IMR-90 (cell line): ENCODE results near the gene DDX4. TPM values are rescaled to one million over a fixed set of nuclear protein-coding genes. Genes with fewer than 3 reads are reported as not detected.
A peak's percentile ranks its signal among the peaks of the same experiment; 100 is the strongest.

ENCODE experiments used
- ATAC-seq: fragments of 200-7000 bp; cut with Tn5 transposase; 2 replicates; pipeline ENCODE4 v1.9.1; 2020; ENCODE audit warnings: low read depth, mild to moderate bottlenecking, moderate library complexity
- Bru-seq: library from RNA; stranded (reverse); fragments of 400-500 nt; gene quantifications from one replicate; lab custom pipeline; 2021; lab: Mats Ljungman, UMichigan
- BruChase-seq, 2 experiments: library from RNA; stranded (reverse); fragments of 400-500 nt; gene quantifications; one replicate each; lab custom pipeline; 2021; lab: Mats Ljungman, UMichigan
- BruUV-seq: library from RNA; stranded (reverse); fragments of 400-500 nt; replicated peaks from 2 replicates; lab custom pipeline; 2021; lab: Mats Ljungman, UMichigan
- CTCF ChIA-PET: fragments of 300-600 bp; formaldehyde crosslinking; extraction: SDS; loops from one replicate; lab custom pipeline; 2021; ENCODE audit warnings: antibody characterized with exemption; lab: Yijun Ruan, JAX
- POLR2A ChIA-PET: fragments of 300-600 bp; sonication (Branson Sonifier 250); formaldehyde crosslinking; loops from one replicate; lab custom pipeline; 2022; ENCODE audit warnings: antibody characterized with exemption; ENCODE audit not compliant: unreplicated experiment; lab: Charles Lee
- DNase-seq: peaks from one replicate; pipeline ENCODE4 v3.0.0; 2013
- H2AFZ ChIP-seq: replicated peaks from 2 replicates; pipeline ENCODE3; 2013; ENCODE audit warnings: low read length, mild to moderate bottlenecking; ENCODE audit not compliant: poor library complexity
- H2AK5ac ChIP-seq: 2 replicates; pipeline ENCODE4 v1.6.1; 2013; ENCODE audit warnings: low read depth, low read length, inconsistent platforms
- H2AK9ac ChIP-seq: replicated peaks from 2 replicates; pipeline ENCODE3; 2013; ENCODE audit warnings: mild to moderate bottlenecking, low read depth, low read length, moderate library complexity; ENCODE audit not compliant: poor library complexity
- H2BK120ac ChIP-seq: 2 replicates; pipeline ENCODE4 v1.6.1; 2013; ENCODE audit warnings: low read depth, low read length, inconsistent platforms
- H2BK15ac ChIP-seq: 3 replicates; pipeline ENCODE4 v1.6.1; 2013; ENCODE audit warnings: low read depth, low read length, inconsistent platforms
- H2BK20ac ChIP-seq: 2 replicates; pipeline ENCODE4 v1.6.1; 2013; ENCODE audit warnings: low read depth, mild to moderate bottlenecking, inconsistent platforms, low read length, moderate library complexity
- H2BK5ac ChIP-seq: 2 replicates; pipeline ENCODE4 v1.6.1; 2013; ENCODE audit warnings: mild to moderate bottlenecking, low read depth, low read length, inconsistent platforms; ENCODE audit not compliant: poor library complexity, severe bottlenecking
- H3K14ac ChIP-seq: replicated peaks from 2 replicates; pipeline ENCODE4 v1.6.1; 2013; ENCODE audit warnings: low read depth, low read length, inconsistent platforms
- H3K18ac ChIP-seq: 2 replicates; pipeline ENCODE4 v1.6.1; 2013; ENCODE audit warnings: low read depth, low read length, control low read depth
- H3K23ac ChIP-seq: 2 replicates; pipeline ENCODE4 v1.6.1; 2013; ENCODE audit warnings: low read depth, low read length, inconsistent platforms
- H3K27ac ChIP-seq: 2 replicates; pipeline ENCODE4 v1.5.1; 2013; ENCODE audit warnings: mild to moderate bottlenecking, control low read depth, low read length; ENCODE audit not compliant: insufficient read depth
- H3K27me3 ChIP-seq: 2 replicates; pipeline ENCODE4 v1.6.1; 2013; ENCODE audit warnings: low read length; ENCODE audit not compliant: control insufficient read depth, insufficient read depth
- H3K36me3 ChIP-seq: 2 replicates; pipeline ENCODE4 v1.6.1; 2013; ENCODE audit warnings: low read length, mixed read lengths; ENCODE audit not compliant: control insufficient read depth, insufficient read depth
- H3K4ac ChIP-seq: 2 replicates; pipeline ENCODE4 v1.6.1; 2013; ENCODE audit warnings: low read depth, low read length, inconsistent platforms
- H3K4me1 ChIP-seq: 2 replicates; pipeline ENCODE4 v1.6.1; 2013; ENCODE audit warnings: low read length, mixed read lengths; ENCODE audit not compliant: control insufficient read depth, insufficient read depth
- H3K4me2 ChIP-seq: 2 replicates; pipeline ENCODE4 v1.6.1; 2013; ENCODE audit warnings: low read depth, mild to moderate bottlenecking, control low read depth, low read length, moderate library complexity
- H3K4me3 ChIP-seq: 2 replicates; pipeline ENCODE4 v1.5.1; 2013; ENCODE audit warnings: low read depth, mild to moderate bottlenecking, control low read depth, low read length, moderate library complexity; ENCODE audit not compliant: insufficient read depth
- H3K56ac ChIP-seq: 2 replicates; pipeline ENCODE4 v1.6.1; 2013; ENCODE audit warnings: low read length, inconsistent platforms; ENCODE audit not compliant: insufficient read depth; ENCODE audit errors: extremely low read depth
- H3K79me1 ChIP-seq, 2 experiments: 2 replicates each; pipeline ENCODE4 v1.6.1; 2013; ENCODE audit warnings: low read length in 2 of 2, inconsistent platforms in 1 of 2, low read depth in 1 of 2
- H3K9ac ChIP-seq: 2 replicates; pipeline ENCODE4 v1.6.1; 2013; ENCODE audit warnings: low read depth, low read length, control low read depth
- H3K9me1 ChIP-seq: 2 replicates; pipeline ENCODE4 v1.6.1; 2013; ENCODE audit warnings: low read length, inconsistent platforms; ENCODE audit not compliant: insufficient read depth
- H3K9me3 ChIP-seq: 2 replicates; pipeline ENCODE4 v1.6.1; 2013; ENCODE audit warnings: low read length; ENCODE audit not compliant: control insufficient read depth, insufficient read depth
- H4K20me1 ChIP-seq: 2 replicates; pipeline ENCODE4 v1.6.1; 2013; ENCODE audit warnings: low read length, inconsistent platforms; ENCODE audit not compliant: insufficient read depth
- H4K5ac ChIP-seq: 2 replicates; pipeline ENCODE4 v1.6.1; 2013; ENCODE audit warnings: mild to moderate bottlenecking, low read depth, low read length, control low read depth
- H4K8ac ChIP-seq, 2 experiments: 2 replicates each; pipeline ENCODE4 v1.6.1; 2013; ENCODE audit warnings: low read depth in 2 of 2, low read length in 2 of 2, control low read depth in 1 of 2, inconsistent platforms in 1 of 2
- H4K91ac ChIP-seq: 2 replicates; pipeline ENCODE4 v1.6.1; 2013; ENCODE audit warnings: low read depth, low read length, inconsistent platforms; ENCODE audit not compliant: insufficient read depth
- BHLHE40 ChIP-seq: fragments of 150-350 bp; IDR thresholded peaks from 2 replicates; pipeline ENCODE4 v1.6.1; 2016; ENCODE audit warnings: mild to moderate bottlenecking, low read depth, low read length
- CEBPB ChIP-seq: IDR thresholded peaks from 2 replicates; pipeline ENCODE4 v1.6.1; 2012; ENCODE audit warnings: low read depth, low read length, improper control_type of control experiment
- CHD1 ChIP-seq: IDR thresholded peaks from 2 replicates; pipeline ENCODE4 v1.6.1; 2012; ENCODE audit warnings: low read depth, low read length, improper control_type of control experiment
- FOS ChIP-seq: fragments of 150-350 bp; IDR thresholded peaks from 2 replicates; pipeline ENCODE4 v1.6.1; 2016; ENCODE audit warnings: low read depth, low read length
- MAFK ChIP-seq: IDR thresholded peaks from 2 replicates; pipeline ENCODE4 v1.6.1; 2012; ENCODE audit warnings: low read depth, low read length, improper control_type of control experiment
- MAZ ChIP-seq: IDR thresholded peaks from 2 replicates; pipeline ENCODE4 v1.6.1; 2012; ENCODE audit warnings: low read depth, mild to moderate bottlenecking, low read length, improper control_type of control experiment, moderate library complexity, borderline replicate concordance
- MXI1 ChIP-seq: IDR thresholded peaks from 2 replicates; pipeline ENCODE4 v1.6.1; 2012; ENCODE audit warnings: low read depth, mild to moderate bottlenecking, low read length, moderate library complexity, borderline replicate concordance
- NFE2L2 ChIP-seq: fragments of 150-350 bp; IDR thresholded peaks from 2 replicates; pipeline ENCODE4 v1.6.1; 2016; ENCODE audit warnings: low read depth, mild to moderate bottlenecking, low read length
- RAD21 ChIP-seq: IDR thresholded peaks from 2 replicates; pipeline ENCODE4 v1.6.1; 2012; ENCODE audit warnings: low read length, improper control_type of control experiment
- RCOR1 ChIP-seq: IDR thresholded peaks from 2 replicates; pipeline ENCODE4 v1.6.1; 2012; ENCODE audit warnings: mild to moderate bottlenecking, low read length, improper control_type of control experiment; ENCODE audit not compliant: insufficient replicate concordance
- RFX5 ChIP-seq: IDR thresholded peaks from 2 replicates; pipeline ENCODE4 v1.8.0; 2012; ENCODE audit warnings: low read depth, mild to moderate bottlenecking, low read length, moderate library complexity
- SMC3 ChIP-seq: fragments of 150-350 bp; IDR thresholded peaks from 2 replicates; pipeline ENCODE4 v1.6.1; 2016; ENCODE audit warnings: low read depth, mild to moderate bottlenecking, antibody characterized with exemption, low read length, moderate library complexity
- WGBS, 2 experiments: methylation state at CpG; one replicate each; pipeline versions ENCODE4 v1.1.5 to v1.1.7; 2013; ENCODE audit warnings: missing lambda C conversion rate in 2 of 2; ENCODE audit not compliant: insufficient read length in 1 of 2; ENCODE audit errors: extremely low coverage in 2 of 2; 5-methylcytosine and 5-hydroxymethylcytosine counted together
- dilution Hi-C: fragments of 300-500 bp; cut with HindIII; formaldehyde crosslinking; loops from one replicate; pipeline ENCODE4 v1.14.3; 2018; ENCODE audit warnings: low sequenced_read_pairs; ENCODE audit not compliant: unreplicated experiment
- in situ Hi-C: fragments of 300-500 bp; cut with MboI; formaldehyde crosslinking; loops from 3 replicates; pipeline ENCODE4 v1.14.3; 2019; ENCODE audit warnings: low sequenced_read_pairs, inconsistent platforms, mixed read lengths
- intact Hi-C: fragments of 100-400 bp; cut with micrococcal nuclease; formaldehyde crosslinking; loops from 2 replicates; pipeline ENCODE4 v1.10.0; 2022
- long read RNA-seq: library from polyadenylated mRNA; unstranded; transcript quantifications from one replicate; pipeline ENCODE4 v2.0.0, GENCODE V29; 2021; ENCODE audit not compliant: unreplicated experiment
- polyA plus RNA-seq, 3 experiments: library from polyadenylated mRNA; depleted of rRNA; stranded (reverse); fragments of >200 nt; gene quantifications; 2 replicates each; pipeline ENCODE4 v1.2.3, GENCODE V29; 2012; ENCODE audit warnings: low replicate concordance in 1 of 3
- total RNA-seq: library from RNA; depleted of rRNA; stranded (reverse); fragments of >200 nt; gene quantifications from 2 replicates; pipeline ENCODE4 v1.2.3, GENCODE V29; 2012; rRNA removed
- TF ChIP-seq, protein P1 (sequence below): fragments of 150-350 bp; IDR thresholded peaks from 2 replicates; pipeline ENCODE4 v1.6.1; 2017; ENCODE audit warnings: mild to moderate bottlenecking, antibody characterized with exemption, low read length, low read depth
- TF ChIP-seq, protein P2 (sequence below): fragments of 150-350 bp; IDR thresholded peaks from 2 replicates; pipeline ENCODE4 v1.6.1; 2016; ENCODE audit warnings: low read depth, mild to moderate bottlenecking, low read length, moderate library complexity, borderline replicate concordance

DDX4 gene
- total RNA-seq (not detected in 2 replicates), polyA plus RNA-seq (2012; rRNA removed) (not detected in 2 replicates), Bru-seq, nascent RNA (percentile 11 among the genes with signal in this experiment), BruChase-seq, experiment 1, labeled RNA remaining after a 6-hour chase (percentile 17 among the genes with signal in this experiment), BruChase-seq, experiment 2, labeled RNA remaining after a 2-hour chase (percentile 13 among the genes with signal in this experiment)
- polyA plus RNA-seq (2012; cell fraction: cytosol; rRNA removed), result not detected in 2 replicates
- polyA plus RNA-seq (2012; cell fraction: nucleus; rRNA removed; ENCODE audit: low replicate concordance), result not detected in 2 replicates
- long read RNA-seq, result 0 reads

GRCh38 chr5:55737793-55738192 lies at the start of gene DDX4:
TSS of gene DDX4 (plus strand) at chr5:55738061. CDS start at chr5:55738964, 903 bp downstream.
- BruUV-seq, result no TSS peak
- Histone ChIP-seq H2BK120ac (no peak within 1 kb of the TSS), H3K4me3 (no peak within 1 kb of the TSS), H2BK15ac (no peak within 1 kb of the TSS), H3K18ac (no peak within 1 kb of the TSS), H4K8ac (no peak within 1 kb of the TSS), H3K9ac (no peak within 1 kb of the TSS), H4K5ac (no peak within 1 kb of the TSS), H3K27ac (no peak within 1 kb of the TSS), H4K91ac (no peak within 1 kb of the TSS), H2BK5ac (no peak within 1 kb of the TSS), H3K27me3 (peaks cover 3% of the 10 kb centered on the region; the same call in 1 of the 2 replicates), H4K20me1 (no peaks in the 10 kb centered on the region), H3K9me3 (no peaks in the 10 kb centered on the region), H2AK9ac (no peak within 1 kb of the TSS), H2AFZ (peak within 1 kb of the TSS; percentile 51), H3K23ac (no peak within 1 kb of the TSS), H3K4ac (no peak within 1 kb of the TSS), H3K9me1 (no peaks in the 10 kb centered on the region), H2BK20ac (no peak within 1 kb of the TSS), H3K14ac (no peak within 1 kb of the TSS), H3K4me1 (no peaks in the 10 kb centered on the region), H3K56ac (no peak within 1 kb of the TSS), H3K79me1 (no peaks in the 10 kb centered on the region), H3K36me3 (no peaks in the 10 kb centered on the region), H2AK5ac (no peak within 1 kb of the TSS), H3K4me2 (no peak within 1 kb of the TSS)
- 93% methylated on average over 22 of the region's 31 CpGs; no CpG with 5 or more reads in 1 of the 2 experiments for WGBS, 2 experiments
- CTCF ChIA-PET, result no interaction called here
- DNase-seq (no peak), ATAC-seq (no peak)
- dilution Hi-C loops (no loop called here), in situ Hi-C loops (no loop called here), intact Hi-C loops (no loop called here)
- TF ChIP-seq RCOR1 (no peak), MAZ (no peak), MXI1 (no peak), CHD1 (no peak), RAD21 (no peak), BHLHE40 (no peak), CEBPB (no peak), SMC3 (no peak), NFE2L2 (no peak), RFX5 (no peak), FOS (no peak), MAFK (no peak)
- TF ChIP-seq, protein P1, sequence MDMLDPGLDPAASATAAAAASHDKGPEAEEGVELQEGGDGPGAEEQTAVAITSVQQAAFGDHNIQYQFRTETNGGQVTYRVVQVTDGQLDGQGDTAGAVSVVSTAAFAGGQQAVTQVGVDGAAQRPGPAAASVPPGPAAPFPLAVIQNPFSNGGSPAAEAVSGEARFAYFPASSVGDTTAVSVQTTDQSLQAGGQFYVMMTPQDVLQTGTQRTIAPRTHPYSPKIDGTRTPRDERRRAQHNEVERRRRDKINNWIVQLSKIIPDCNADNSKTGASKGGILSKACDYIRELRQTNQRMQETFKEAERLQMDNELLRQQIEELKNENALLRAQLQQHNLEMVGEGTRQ, result no peak
- TF ChIP-seq, protein P2, sequence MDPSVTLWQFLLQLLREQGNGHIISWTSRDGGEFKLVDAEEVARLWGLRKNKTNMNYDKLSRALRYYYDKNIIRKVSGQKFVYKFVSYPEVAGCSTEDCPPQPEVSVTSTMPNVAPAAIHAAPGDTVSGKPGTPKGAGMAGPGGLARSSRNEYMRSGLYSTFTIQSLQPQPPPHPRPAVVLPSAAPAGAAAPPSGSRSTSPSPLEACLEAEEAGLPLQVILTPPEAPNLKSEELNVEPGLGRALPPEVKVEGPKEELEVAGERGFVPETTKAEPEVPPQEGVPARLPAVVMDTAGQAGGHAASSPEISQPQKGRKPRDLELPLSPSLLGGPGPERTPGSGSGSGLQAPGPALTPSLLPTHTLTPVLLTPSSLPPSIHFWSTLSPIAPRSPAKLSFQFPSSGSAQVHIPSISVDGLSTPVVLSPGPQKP, result no peak
- POLR2A ChIA-PET, result no interaction called here
